ENCODE data around the gene SLC6A4.

DNA sequence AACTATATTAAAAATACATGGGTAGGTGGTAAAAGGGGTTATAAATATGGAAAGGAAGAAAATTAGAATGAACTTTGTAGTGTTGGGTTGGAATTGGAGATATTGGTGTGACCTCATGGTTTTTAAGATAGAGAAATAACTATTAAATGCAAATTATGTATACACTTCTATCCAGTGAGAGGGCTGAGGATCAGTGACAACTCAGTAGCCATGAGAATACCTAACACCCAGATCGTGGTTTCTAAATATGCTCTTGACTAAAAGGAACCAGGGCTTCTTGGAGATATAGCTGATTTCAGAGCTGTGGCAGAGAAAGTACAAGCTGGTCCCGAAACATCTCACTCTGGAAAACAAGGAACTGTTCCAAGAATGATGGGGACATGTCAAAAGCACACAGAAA lies 44.4 kb downstream of the SLC6A4 start:
- TF ChIP-seq, protein P1, sequence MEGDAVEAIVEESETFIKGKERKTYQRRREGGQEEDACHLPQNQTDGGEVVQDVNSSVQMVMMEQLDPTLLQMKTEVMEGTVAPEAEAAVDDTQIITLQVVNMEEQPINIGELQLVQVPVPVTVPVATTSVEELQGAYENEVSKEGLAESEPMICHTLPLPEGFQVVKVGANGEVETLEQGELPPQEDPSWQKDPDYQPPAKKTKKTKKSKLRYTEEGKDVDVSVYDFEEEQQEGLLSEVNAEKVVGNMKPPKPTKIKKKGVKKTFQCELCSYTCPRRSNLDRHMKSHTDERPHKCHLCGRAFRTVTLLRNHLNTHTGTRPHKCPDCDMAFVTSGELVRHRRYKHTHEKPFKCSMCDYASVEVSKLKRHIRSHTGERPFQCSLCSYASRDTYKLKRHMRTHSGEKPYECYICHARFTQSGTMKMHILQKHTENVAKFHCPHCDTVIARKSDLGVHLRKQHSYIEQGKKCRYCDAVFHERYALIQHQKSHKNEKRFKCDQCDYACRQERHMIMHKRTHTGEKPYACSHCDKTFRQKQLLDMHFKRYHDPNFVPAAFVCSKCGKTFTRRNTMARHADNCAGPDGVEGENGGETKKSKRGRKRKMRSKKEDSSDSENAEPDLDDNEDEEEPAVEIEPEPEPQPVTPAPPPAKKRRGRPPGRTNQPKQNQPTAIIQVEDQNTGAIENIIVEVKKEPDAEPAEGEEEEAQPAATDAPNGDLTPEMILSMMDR (conservative IDR thresholded peaks at IDR 0.05; ENCODE audit: low read depth, low read length) = no peak
- TF ChIP-seq EZH2 (IDR thresholded peaks at IDR 0.05; ENCODE audit: borderline replicate concordance, low read depth, low read length, poor library complexity, severe bottlenecking) = no peak
